ENCODE measurements around the gene LDLRAP1. TPM values are rescaled to one million over a fixed set of nuclear protein-coding genes. Genes with fewer than 3 reads are reported as not detected.
"Not testable (repeated sequence)": the region's sequence is repeated elsewhere in the genome, so short reads cannot be mapped to it uniquely, and the experiment has no call there.

Gene LDLRAP1
- polyA plus RNA-seq, 1 donor from 2014 or later = 0.22 TPM

DNA sequence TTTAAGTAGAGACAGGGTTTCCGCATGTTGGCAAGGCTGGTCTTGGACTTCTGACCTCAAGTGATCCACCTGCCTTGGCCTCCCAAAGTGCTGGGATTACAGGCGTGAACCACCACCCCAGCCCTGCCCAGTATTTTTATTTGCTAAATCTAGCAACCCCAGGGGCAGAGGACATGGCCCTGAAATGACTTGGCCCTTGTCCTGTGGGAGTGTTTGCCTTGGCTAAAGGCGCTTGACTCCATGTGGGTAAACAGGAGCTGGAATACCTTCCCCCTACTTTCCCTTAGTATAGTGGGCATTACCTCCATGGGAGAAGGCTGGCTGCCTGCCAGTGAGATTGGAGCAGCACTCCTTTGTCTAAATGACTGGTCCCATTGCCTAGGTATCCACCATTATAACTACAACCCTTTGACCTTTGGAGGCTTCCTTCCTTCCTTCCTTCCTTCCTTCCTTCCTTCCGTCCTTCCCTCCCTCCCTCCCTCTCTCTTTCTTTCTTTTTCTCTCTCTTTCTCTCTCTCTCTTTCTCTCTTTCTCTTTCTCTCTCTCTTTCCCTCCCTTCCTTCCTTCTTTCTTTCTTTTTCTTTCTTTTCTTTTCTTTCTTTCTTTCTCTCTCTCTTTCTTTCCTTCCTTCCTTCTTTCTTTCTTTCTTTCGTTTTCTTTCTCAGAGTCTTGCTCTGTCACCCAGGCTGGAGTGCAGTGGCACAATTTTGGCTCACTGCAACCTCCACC is 57.7 kb downstream of the LDLRAP1 start:
- H3K4me2 ChIP-seq (ENCODE audit: low read length); H4K20me1 ChIP-seq (ENCODE audit: insufficient read depth); H3K79me2 ChIP-seq (replicated peaks; ENCODE audit: insufficient read depth, low read length); H3K36me3 ChIP-seq (ENCODE audit: insufficient read depth, low read length); H3K4me3 ChIP-seq (ENCODE audit: low read length); H3F3A ChIP-seq (ENCODE audit: insufficient read depth, low read length, poor library complexity, severe bottlenecking); H3K27me3 ChIP-seq (ENCODE audit: insufficient read depth, low read depth, low read length); H2AFZ ChIP-seq (ENCODE audit: low read depth, low read length); H3K9me3 ChIP-seq (ENCODE audit: low read length); H3K9ac ChIP-seq (ENCODE audit: low read length); H3K27ac ChIP-seq (ENCODE audit: low read length); H3K9me2 ChIP-seq (ENCODE audit: insufficient read depth, low read length): not testable (repeated sequence)

GRCh38 chr1:25603779-25604538 is 60.6 kb downstream of the LDLRAP1 start:
- not testable (repeated sequence) for H3K9me2 ChIP-seq (ENCODE audit: insufficient read depth, low read length); H3K79me2 ChIP-seq (replicated peaks; ENCODE audit: insufficient read depth, low read length); H3K4me2 ChIP-seq (ENCODE audit: low read length); H3K4me3 ChIP-seq (ENCODE audit: low read length); H3K9ac ChIP-seq (ENCODE audit: low read length); H3K27me3 ChIP-seq (ENCODE audit: insufficient read depth, low read depth, low read length); H3F3A ChIP-seq (ENCODE audit: insufficient read depth, low read length, poor library complexity, severe bottlenecking); H3K9me3 ChIP-seq (ENCODE audit: low read length); H3K36me3 ChIP-seq (ENCODE audit: insufficient read depth, low read length); H2AFZ ChIP-seq (ENCODE audit: low read depth, low read length); H4K20me1 ChIP-seq (ENCODE audit: insufficient read depth); H3K27ac ChIP-seq (ENCODE audit: low read length)

- no peak for TF ChIP-seq EZH2 (IDR thresholded peaks at IDR 0.05; ENCODE audit: borderline replicate concordance, insufficient read depth, low read length, poor library complexity, severe bottlenecking)
- TF ChIP-seq, protein P1, sequence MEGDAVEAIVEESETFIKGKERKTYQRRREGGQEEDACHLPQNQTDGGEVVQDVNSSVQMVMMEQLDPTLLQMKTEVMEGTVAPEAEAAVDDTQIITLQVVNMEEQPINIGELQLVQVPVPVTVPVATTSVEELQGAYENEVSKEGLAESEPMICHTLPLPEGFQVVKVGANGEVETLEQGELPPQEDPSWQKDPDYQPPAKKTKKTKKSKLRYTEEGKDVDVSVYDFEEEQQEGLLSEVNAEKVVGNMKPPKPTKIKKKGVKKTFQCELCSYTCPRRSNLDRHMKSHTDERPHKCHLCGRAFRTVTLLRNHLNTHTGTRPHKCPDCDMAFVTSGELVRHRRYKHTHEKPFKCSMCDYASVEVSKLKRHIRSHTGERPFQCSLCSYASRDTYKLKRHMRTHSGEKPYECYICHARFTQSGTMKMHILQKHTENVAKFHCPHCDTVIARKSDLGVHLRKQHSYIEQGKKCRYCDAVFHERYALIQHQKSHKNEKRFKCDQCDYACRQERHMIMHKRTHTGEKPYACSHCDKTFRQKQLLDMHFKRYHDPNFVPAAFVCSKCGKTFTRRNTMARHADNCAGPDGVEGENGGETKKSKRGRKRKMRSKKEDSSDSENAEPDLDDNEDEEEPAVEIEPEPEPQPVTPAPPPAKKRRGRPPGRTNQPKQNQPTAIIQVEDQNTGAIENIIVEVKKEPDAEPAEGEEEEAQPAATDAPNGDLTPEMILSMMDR (IDR thresholded peaks at IDR 0.05; ENCODE audit: poor library complexity, severe bottlenecking) = no peak
- no peak for TF ChIP-seq SMC3 (conservative IDR thresholded peaks at IDR 0.05; ENCODE audit: poor library complexity)
- TF ChIP-seq RAD21 (conservative IDR thresholded peaks at IDR 0.05) = no peak
- TF ChIP-seq MXI1 (conservative IDR thresholded peaks at IDR 0.05; ENCODE audit: poor library complexity, severe bottlenecking) = no peak
- TF ChIP-seq EP300 (conservative IDR thresholded peaks at IDR 0.05; ENCODE audit: poor library complexity, severe bottlenecking) = no peak
- no peak for TF ChIP-seq REST (IDR thresholded peaks at IDR 0.05; ENCODE audit: borderline replicate concordance)
- no peak for TF ChIP-seq TAF1 (IDR thresholded peaks at IDR 0.05; ENCODE audit: low read depth)
- TF ChIP-seq POLR2AphosphoS5 (IDR thresholded peaks at IDR 0.05) = no peak
- Histone ChIP-seq H3K9me3 (ENCODE audit: low read length) (no peaks in the 10 kb centered on the region), H3K4me3 (ENCODE audit: low read length) (no peak overlapping the region), H3K9me2 (ENCODE audit: insufficient read depth, low read length) (no peaks in the 10 kb centered on the region), H3K27ac (ENCODE audit: low read length) (no peak overlapping the region), H3K36me3 (ENCODE audit: insufficient read depth, low read length) (no peaks in the 10 kb centered on the region), H3F3A (ENCODE audit: insufficient read depth, low read length, poor library complexity, severe bottlenecking) (no peaks in the 10 kb centered on the region), H3K79me2 (replicated peaks; ENCODE audit: insufficient read depth, low read length) (no peaks in the 10 kb centered on the region), H4K20me1 (ENCODE audit: insufficient read depth) (no peaks in the 10 kb centered on the region), H3K27me3 (ENCODE audit: insufficient read depth, low read depth, low read length) (peaks cover 3% of the 10 kb centered on the region), H3K4me2 (ENCODE audit: low read length) (no peak overlapping the region), H2AFZ (ENCODE audit: low read depth, low read length) (no peak overlapping the region), H3K9ac (ENCODE audit: low read length) (no peak overlapping the region)
These were observed 63.7 kb downstream of the LDLRAP1 start for GRCh38 chr1:25607123-25607522.
